NCI-H345 treated with DMSO at 0.1 percent for 48 hours (cell line): ENCODE measurements around the gene HSP90B1.
A peak's percentile ranks its signal among the peaks of the same experiment; 100 is the strongest.

Experiments
- DNase-seq: peaks from one replicate; lab custom pipeline; 2025; ENCODE audit not compliant: unreplicated experiment; lab: John Stamatoyannopoulos, UW

Gene HSP90B1

GRCh38 chr12:103930034-103930786 lies at the start of gene HSP90B1:
HSP90B1 (plus strand) TSS chr12:103930410; CDS start chr12:103930516, 106 bp downstream.
- peak; percentile 99 for DNase-seq

GRCh38 chr12:103881261-103881660 lies 48.9 kb upstream of the HSP90B1 start:
- DNase-seq, result no peak

GRCh38 chr12:103882861-103883596 lies 47.2 kb upstream of the HSP90B1 start:
- no peak for DNase-seq

GRCh38 chr12:103883908-103884307 lies 46.3 kb upstream of the HSP90B1 start:
- no peak for DNase-seq

DNA sequence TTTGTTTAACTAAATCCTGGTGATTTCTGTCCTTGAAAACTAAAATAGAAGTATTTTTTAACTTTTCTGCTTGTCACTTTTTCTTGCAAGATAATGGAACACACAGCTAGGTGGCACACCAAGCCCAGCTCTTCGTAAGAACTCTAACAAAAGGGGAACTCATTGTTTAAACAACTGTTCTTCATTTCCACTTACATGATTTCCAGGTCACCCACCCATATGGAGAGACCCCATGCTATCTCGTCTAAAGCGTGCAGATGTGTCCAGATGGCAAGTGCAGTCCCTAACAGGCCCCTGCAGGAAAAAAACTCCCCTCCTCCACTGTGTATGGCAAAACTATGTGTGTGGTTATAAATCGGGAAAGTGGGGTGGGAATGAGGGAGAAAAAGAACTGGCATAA lies 45.9 kb upstream of the HSP90B1 start:
- no peak for DNase-seq

DNA sequence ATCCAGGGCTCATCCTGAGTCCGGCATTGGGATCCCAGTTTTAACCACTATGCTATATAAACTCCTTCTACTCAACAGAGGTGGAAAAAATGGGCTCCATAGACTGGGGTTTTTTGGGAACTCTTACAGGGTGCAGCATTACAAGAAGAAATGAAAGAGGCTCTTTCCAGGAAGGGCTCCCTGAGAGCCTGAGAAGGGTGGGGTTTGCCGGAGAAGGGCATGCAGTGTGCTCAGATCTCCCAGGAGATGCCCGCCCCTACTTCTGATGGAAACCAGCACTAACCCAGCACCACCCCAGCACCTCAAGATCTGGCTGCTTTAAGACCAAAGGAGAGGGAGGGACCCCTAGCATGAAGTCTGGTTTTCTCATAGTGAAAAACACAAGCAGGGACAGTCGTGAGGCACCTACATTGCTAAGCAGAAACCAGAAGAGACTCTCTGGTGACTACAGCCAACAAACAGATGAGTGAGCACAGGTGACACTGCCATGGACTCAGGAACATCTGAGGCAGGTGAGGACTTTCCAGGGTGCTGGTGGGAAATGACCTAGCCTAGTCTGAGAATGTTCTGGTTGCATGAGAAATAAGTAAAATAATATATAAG lies 43.9 kb upstream of the HSP90B1 start:
- no peak for DNase-seq

- no peak for DNase-seq
Measured at GRCh38 chr12:103887738-103888137, 42.5 kb upstream of the HSP90B1 start.

- DNase-seq, result no peak
Measured at GRCh38 chr12:103897316-103897715, 32.9 kb upstream of the HSP90B1 start.

DNA sequence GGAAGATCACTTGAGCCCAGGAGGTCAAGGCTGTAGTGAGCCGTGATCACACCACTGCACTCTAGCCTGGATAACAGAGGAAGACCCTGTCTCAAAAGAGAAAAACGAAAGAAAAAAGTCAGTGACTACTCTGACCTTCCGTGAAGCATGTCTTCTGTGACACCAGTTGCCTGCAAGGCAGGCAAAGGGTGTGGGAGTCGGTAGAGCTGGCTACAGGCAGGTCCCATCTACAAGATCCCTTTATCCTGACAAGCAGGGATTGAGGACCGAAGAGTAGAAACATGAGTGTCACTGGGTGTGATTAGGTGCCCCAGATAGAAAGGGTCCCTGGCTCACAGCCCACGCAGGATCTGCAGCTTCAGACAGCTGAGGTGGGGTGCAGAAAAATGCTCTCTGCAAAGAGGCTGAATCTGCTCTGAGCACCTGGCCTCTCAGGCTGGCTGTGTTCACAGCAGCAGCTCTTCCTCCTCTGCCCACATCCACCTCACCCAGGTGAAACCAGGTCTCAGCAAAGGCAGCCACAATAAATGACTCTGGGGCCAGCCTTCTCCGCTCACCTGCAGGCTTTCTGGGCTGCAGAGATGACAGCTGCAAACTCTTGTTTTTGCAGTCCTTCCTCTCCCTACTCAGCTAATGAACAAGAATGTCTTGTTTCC lies 28.6 kb upstream of the HSP90B1 start:
- DNase-seq, result no peak

GRCh38 chr12:103903993-103904392 lies 26.2 kb upstream of the HSP90B1 start:
- no peak for DNase-seq

GRCh38 chr12:103905730-103906349 lies 24.4 kb upstream of the HSP90B1 start:
- DNase-seq, result no peak

GRCh38 chr12:103908246-103908541 lies 22.0 kb upstream of the HSP90B1 start:
- no peak for DNase-seq

GRCh38 chr12:103908877-103909276 lies 21.3 kb upstream of the HSP90B1 start:
- DNase-seq, result no peak

DNA sequence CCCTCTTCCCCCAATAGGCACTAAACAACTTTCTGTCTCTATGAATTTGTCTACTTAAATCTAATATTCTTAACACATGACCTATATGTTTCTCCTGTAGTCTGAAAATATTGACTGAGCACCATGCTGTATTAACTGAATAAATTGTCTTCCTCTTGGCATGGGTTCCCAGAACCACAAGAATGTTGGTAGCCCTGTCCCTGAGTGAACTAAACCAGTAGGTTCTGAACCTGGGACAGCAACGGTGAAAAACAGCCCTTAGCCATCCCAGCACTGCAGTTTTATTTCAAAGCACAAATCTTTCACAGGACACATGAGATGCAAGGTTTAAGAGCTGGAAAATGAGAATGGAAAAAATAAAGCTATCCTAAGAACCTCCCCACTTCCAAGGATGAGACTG lies 20.4 kb upstream of the HSP90B1 start:
- no peak for DNase-seq

- DNase-seq, result no peak
Measured at GRCh38 chr12:103912069-103912468, 18.1 kb upstream of the HSP90B1 start.

DNA sequence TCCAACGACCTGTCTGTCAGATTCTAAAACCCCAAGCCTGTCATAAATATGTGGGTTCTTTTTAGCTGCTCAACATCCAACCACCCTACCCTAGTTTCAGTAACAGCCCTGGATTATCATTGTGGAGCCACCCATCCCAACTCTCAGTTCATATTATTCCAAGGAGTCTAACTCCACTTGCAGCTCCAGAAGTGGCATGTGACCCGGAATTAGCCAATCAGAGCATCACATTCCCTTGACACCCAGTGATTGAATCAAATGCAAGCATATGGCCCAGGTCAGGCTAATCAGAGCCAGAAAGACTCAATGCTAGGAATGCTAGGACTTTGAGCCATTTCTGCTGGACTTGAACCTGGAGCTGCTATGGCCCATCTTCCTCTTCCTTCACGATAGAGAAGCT lies 17.1 kb upstream of the HSP90B1 start:
- no peak for DNase-seq

- no peak for DNase-seq
Measured at GRCh38 chr12:103915306-103915705, 14.9 kb upstream of the HSP90B1 start.

GRCh38 chr12:103917873-103918272 lies 12.3 kb upstream of the HSP90B1 start:
- DNase-seq, result no peak

GRCh38 chr12:103924761-103925641 lies 5.2 kb upstream of the HSP90B1 start:
- DNase-seq, result peak; percentile 7

GRCh38 chr12:103928682-103929045 lies 1.5 kb upstream of the HSP90B1 start:
- DNase-seq, result no peak
